Left hindlimb (tissue), 1 donor: Measurements from ENCODE around the gene FCHSD2.

ENCODE experiments used
- DNase-seq: peaks from one replicate; pipeline ENCODE4 v3.0.0-alpha.2; 2018

FCHSD2 gene

GRCh38 chr11:73171436-73172161, 29.5 kb upstream of the FCHSD2 start:
- no peak for DNase-seq

GRCh38 chr11:73170140-73170539, 28.0 kb upstream of the FCHSD2 start:
- DNase-seq, result no peak

GRCh38 chr11:73168925-73169579, 26.9 kb upstream of the FCHSD2 start:
- DNase-seq, result no peak

GRCh38 chr11:73167363-73167954, 25.3 kb upstream of the FCHSD2 start:
- DNase-seq, result no peak

GRCh38 chr11:73164803-73165540, 22.9 kb upstream of the FCHSD2 start:
- no peak for DNase-seq

- DNase-seq, result no peak
Observed at GRCh38 chr11:73163638-73164174, 21.6 kb upstream of the FCHSD2 start.

- DNase-seq, result no peak
Observed at GRCh38 chr11:73162196-73162740, 20.1 kb upstream of the FCHSD2 start.

- no peak for DNase-seq
Observed at GRCh38 chr11:73160005-73160760, 18.1 kb upstream of the FCHSD2 start.

- no peak for DNase-seq
Observed at GRCh38 chr11:73159297-73159696, 17.2 kb upstream of the FCHSD2 start.

- no peak for DNase-seq
Observed at GRCh38 chr11:73158356-73159051, 16.4 kb upstream of the FCHSD2 start.

- DNase-seq, result peak; percentile 70
Observed at GRCh38 chr11:73157101-73158010, 15.2 kb upstream of the FCHSD2 start.

- DNase-seq, result no peak
Observed at GRCh38 chr11:73156686-73157085, 14.6 kb upstream of the FCHSD2 start.

GRCh38 chr11:73156114-73156513, 14.0 kb upstream of the FCHSD2 start:
- no peak for DNase-seq

- DNase-seq, result no peak
Observed at GRCh38 chr11:73155102-73155501, 13.0 kb upstream of the FCHSD2 start.

- no peak for DNase-seq
Observed at GRCh38 chr11:73154178-73154577, 12.1 kb upstream of the FCHSD2 start.

- DNase-seq, result no peak
Observed at GRCh38 chr11:73152861-73153483, 10.9 kb upstream of the FCHSD2 start.

GRCh38 chr11:73152086-73152853, 10.2 kb upstream of the FCHSD2 start:
- no peak for DNase-seq

- DNase-seq, result no peak
Observed at GRCh38 chr11:73151416-73151815, 9.3 kb upstream of the FCHSD2 start.

- no peak for DNase-seq
Observed at GRCh38 chr11:73149105-73149504, 7.0 kb upstream of the FCHSD2 start.
